GM19397 (cell line): Measurements from ENCODE around the gene TGOLN2.
A peak's percentile ranks its signal among the peaks of the same experiment; 100 is the strongest.
"Not testable (repeated sequence)": the region's sequence is repeated elsewhere in the genome, so short reads cannot be mapped to it uniquely, and the experiment has no call there.

Experiments used
- ATAC-seq: cut with Tn5 transposase; IDR thresholded peaks from one replicate; pipeline ENCODE4 v1.9.1; 2021; ENCODE audit warnings: mild to moderate bottlenecking, moderate library complexity; ENCODE audit not compliant: unreplicated experiment

The TGOLN2 gene

DNA sequence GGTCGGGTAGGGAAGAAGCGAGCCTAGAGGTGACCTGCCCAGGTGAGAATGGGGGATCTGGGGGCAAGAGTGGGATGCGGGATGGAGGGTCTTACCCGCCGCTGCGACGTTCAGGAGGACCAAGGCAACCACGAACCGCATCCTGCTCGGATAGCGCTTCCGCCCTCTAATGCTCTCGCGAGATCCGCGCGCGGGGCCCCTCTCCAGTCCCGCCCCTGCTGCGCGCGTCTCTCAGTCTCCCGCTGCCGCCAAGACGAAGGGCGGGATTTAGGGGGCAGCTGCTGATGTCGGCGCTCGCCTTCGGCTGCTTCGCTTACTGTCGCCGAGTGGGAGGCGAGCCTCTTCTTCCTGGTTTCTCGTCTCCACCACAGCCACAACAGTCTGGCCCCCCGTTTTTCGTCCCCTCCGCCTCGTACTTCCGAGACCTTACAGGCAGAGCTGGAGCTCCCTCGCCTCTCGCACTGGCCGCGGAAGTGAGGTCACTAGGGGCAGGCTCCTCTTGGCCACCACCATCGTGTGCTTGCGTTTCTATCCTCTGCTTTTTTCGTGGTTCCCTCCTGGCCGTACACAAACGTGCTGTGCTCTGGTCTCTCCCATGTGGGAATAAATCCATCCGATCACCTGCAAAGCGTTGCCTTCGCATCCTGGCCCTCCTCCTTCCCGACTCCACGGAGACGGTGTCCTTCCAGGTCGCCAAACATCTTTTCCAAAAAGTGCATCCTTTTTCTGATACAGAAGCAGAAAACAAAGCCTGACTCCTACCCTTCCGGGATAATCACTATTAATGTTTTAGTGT lies at the start of gene TGOLN2:
TGOLN2 (minus strand) TSS at position 168 of the 796 bp plus-strand sequence; CDS start at position 141, 27 bp downstream.
- ATAC-seq: peak; percentile 85

DNA sequence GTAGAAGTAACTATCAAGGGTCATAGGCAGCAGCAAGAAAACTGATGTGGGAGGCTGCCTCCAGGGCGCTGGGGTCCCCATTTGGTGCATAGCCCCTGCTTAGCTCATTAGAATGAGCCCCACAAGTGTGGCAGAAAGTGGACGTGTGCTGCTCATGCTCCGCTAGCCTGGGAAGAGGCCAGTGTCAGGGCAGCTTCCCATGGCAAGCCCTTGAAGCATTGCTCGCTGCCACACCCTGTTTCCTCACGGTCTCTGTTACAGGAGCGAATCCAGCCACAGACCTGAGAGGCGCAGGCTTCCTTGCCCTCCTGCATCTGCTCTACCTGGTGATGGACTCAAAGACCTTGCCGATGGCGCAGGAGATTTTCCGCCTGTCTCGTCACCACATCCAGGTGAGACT lies 49.3 kb upstream of the TGOLN2 start:
- no peak for ATAC-seq

DNA sequence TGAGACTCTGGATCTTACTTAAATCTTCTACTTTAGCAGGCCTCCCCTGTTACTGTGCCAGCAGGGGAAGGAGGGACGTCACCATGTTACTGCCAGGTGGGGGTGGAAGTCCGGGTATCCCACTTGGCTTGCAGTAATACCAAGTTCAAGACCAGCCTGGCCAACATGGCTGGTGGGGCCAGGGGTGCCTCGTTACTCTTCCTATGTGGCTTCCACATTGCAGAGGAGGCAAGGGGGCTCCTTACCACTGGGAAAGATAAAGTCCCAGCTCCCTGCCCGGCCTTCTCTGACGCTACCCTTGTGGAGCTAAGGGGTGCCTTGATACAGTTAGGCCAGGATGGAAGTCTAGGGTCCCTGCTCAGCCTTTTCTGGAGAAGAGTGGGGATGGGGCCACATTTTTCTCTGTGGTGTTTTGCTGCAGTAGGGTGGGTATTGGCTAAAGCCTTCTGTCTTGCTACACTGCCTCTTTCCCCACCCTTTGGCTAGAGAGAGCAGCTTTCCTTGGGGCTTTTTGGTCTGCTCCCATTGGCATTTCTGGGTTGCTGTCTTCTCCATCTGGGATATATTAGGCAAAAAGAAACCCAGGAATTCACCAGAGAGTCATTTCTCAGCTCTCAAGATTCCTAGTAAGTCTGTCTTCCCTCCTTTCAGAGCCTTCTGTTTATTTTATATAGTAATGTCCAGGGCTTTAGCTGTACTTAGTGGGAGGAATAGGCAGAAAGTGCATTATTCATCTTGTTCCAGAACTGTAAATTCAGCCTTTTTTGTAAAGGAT lies 48.7 kb upstream of the TGOLN2 start:
- no peak for ATAC-seq

DNA sequence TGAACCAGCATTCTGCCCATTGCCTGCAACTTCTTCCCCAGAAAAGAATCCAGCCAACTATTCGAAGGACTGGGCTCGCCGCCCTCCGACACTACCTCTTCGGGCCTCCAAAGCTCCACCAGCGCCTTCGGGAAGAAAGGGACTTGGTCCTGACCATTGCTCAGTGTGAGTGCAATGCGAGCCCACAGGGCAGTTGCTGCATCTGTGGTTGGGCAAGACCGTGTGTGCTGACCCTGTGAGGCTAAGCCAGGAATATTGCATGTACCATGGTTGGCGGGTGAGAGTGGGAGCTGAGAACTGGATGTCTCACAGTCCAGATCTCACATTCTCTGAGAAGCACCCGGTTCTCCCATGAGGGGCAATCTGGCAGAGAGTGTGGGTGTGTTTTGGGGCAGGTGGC lies 43.3 kb upstream of the TGOLN2 start:
- ATAC-seq: no peak

DNA sequence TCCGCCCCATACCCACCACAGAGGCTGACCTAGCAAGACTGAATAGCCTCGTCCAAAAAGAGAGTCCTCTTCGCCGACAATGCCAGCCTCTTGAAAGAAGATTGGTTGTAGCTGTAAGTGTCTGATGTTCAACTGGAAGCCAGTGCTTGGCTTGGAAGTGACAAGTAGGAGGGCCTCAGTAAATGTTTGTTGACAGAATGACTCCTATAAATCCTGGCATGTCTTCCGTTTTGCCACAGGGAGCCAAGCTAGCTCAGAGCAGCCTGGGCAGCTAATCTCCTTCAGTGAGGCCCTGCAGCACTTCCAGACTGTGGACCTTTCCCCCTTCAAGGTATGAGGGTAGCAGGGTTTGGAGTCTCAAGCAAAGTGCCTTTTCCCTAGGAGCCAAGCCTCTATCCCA lies 41.7 kb upstream of the TGOLN2 start:
- no peak for ATAC-seq

DNA sequence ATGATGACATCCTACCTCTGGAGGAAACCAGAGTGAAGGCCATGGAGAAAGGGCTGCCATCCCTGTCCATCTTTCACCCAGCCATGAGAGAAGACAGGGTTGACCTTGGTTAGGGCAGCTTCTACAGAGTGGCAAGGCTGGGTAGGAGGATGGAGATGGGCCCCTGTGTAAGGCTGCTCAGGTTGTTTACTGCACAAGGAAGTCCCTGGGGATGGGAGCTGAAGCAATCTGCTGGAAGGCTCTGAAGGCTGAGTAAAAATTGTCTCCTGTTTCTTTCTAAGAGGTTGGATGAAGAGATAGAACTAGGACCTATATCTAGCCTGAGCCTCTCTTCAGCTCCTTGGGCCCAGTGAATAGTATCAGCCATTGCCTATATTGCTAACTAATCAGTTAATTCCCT lies 41.1 kb upstream of the TGOLN2 start:
- no peak for ATAC-seq

DNA sequence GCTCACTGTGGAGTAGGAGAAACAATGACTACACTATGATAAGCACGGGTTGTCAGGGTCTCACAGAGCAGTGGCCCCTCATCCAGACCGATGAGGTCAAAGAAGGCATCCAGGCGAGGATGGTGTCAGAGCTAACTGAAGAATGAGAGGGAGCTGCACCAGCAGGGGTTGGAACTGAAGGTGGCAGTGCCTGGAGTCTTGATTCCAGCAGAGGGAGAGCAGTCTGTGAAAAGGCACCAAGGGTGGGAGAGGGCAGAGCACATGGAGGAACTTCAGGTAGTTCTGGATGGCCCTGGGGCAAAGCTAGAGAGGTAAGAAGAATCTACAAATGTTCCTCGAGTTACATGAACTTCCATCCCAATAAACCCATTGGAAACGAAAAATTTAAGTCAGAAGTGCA lies 39.4 kb upstream of the TGOLN2 start:
- no peak for ATAC-seq

DNA sequence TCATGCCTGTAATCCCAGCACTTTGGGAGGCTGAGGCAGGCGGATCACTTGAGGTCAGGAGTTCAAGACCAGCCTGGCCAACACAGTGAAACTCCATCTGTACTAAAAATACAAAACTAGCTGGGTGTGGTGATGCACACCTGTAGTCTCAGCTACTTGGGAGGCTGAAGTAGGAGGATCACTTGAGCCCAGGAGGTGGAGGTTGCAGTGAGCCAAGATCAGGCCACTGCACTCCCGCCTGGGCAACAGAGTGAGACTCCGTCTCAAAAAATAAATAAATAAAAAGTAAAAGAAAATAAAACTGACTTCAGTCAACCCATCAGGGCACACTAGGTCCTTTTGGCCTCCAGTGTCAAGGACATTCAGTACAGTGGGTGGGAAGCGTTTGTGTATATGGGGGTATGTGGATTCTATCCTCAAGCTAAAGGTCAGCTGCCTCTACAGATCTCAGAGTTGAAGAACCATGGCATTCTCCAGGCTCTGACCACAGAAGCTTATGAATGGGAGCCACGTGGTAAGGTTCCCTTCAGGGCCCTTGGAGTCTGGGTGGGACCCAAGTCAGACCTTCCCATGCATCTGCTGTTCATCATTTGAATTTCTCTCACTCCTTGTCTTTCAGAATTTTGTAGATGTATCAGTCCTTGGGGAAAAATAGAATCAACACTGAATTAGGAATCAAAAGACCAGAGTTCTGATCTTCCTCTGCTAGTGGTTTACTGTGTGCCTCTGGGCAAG lies 35.0 kb upstream of the TGOLN2 start:
- ATAC-seq: not testable (repeated sequence)

DNA sequence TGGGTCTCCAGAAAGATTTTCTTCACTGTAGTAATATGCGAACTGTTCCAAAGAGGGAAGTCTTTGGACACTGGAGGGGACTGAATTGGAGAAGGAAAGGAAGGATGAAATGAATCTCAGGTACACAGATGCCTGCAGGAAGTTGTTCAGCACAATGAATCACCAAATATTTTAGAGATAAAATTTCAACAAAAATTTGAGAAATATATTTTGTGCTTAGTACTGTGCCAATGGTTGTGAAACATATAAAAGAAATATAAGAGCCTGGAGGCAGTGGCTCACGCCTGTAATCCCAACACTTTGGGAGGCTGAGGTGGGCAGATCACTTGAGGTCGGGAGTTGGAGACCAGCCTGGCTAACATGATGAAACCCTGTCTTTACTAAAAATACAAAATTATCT lies 29.9 kb upstream of the TGOLN2 start:
- ATAC-seq: no peak

DNA sequence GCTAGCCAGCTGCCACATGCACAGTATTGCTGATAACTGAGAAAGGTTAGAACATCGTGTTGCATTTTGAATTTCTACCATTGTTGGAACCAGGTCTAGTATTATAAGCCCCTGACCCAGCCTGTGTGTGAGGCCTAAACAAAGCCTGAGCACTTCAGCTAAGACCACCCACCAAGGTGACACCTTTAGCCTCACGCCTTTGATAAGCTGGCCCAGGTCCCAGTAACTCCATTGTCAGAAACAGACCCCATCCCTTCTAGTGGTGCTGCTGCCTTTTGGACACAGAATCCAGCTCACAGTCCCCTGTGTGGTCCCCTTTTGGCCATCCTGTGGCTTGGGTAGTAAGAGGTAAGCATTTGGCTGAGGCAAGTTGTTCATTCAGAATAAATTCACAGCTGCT lies 28.4 kb upstream of the TGOLN2 start:
- ATAC-seq: no peak

DNA sequence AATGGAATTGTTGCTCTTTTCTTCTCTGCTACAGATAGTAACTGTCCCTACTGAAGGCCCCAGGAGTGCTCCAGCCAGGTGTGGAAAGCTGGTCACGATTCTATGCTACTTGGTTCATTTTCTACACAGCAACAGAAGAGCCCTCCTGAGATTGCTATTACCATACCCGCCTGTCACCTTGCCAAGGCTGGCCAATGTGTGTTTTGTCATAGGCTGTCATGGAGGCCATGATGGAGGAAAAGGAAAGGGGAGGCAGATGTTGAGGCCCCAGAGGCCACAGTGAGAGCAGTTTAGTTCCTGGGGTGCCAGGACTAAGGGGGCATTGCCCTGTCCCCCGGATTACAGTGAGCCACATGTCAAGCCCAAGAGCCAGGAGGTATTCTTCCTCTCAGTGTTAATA lies 27.7 kb upstream of the TGOLN2 start:
- ATAC-seq: no peak

DNA sequence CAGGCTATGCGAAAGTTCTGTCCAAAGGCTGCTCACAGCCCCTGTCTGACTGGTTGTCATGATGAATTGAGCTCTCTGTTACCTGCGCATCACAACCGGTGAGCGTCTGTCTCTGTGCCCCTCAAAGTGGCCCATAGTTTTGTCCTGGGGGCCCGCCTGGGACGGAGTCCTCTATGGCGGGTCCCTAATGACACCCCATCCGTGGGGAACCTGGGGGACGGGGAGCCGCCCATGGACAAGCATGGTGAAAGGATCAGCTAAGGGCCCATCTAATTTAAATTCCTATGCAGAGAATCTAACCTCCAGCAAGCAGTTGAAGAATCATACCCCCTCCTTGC lies 27.3 kb upstream of the TGOLN2 start:
- peak; percentile 17 for ATAC-seq

DNA sequence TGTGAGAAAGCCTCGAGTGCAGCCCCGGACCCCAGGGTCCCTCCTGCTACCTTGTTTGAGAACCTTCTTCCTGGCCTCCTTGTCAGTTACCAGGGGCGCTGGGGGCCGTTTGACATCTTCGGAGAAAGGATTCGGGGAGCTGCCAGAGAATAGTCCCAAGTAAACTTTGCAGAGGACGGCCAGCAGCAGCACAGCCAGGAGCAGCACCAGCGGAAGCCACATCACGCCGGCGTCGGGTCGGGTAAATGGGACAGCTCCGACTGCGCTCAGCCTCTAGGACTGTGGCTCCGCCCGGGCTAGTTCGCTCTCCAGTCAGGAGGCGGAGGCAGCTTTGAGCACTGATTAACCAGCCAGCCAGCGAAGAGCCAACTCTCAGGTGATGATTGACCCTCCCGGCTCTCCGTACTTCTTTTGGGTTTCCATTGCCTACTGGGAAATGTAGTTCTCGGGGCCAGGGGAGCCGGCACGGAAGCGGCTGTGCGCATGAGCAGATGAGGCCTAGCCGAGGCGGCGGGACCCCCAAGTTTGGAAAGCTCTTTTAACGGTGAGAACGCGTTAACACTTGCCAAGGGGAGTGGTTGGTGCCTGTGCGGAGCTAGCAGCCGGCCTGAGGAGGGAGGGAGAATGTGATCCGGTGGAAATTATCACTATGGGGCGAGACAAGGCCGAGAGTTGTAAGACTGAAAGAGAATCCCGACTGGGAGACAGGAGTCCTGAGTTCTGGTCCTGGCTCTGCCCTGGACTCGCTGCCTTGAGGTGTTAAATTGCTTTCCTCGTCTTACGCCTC lies 26.7 kb upstream of the TGOLN2 start, which contains the start of the genes ELMOD3 and RETSAT:
ELMOD3 (plus strand) TSS at position 484 of the 787 bp plus-strand sequence. CDS start 2,430 bp downstream, outside the sequence.
RETSAT (minus strand) TSS at position 243 of the 787 bp plus-strand sequence; CDS start at position 222, 21 bp downstream.
- peak; percentile 96 for ATAC-seq

DNA sequence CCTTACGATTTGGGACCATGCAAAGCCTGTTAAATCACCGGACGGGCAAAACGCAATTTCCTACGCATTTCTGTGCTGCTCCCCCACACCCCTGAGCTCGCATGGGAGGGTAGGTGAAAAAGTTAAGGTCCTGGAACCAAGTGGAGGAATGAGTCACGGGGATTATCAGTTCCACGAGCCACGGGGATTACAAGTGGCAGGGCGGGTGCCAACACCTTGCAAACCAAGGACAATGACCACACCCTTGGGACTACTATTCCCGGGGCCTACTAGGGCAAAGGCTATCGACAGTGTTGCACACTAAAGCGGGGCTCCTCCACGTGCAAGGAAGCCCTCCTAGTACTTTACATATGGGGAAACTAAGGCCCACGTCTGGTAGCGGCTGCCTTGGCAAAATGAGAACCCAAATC lies 26.1 kb upstream of the TGOLN2 start:
- no peak for ATAC-seq

DNA sequence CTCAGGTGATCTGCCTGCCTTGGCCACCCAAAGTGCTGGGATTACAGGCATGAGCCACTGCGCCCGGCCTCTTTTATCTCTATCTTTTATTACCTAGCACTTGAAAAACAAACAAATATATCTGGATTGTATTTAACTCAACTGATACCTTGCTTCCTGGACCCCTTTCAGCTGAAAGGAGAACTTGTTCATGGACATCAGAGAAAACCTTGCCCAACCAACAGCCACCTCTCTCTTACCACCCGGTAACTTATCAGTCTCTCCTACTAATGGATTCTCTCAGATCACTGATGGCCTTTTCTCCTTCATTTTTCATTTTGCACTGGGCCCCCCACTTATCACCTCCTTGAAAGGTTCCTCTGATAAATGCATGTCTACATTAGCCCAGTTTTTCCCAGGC lies 19.8 kb upstream of the TGOLN2 start:
- ATAC-seq: no peak

DNA sequence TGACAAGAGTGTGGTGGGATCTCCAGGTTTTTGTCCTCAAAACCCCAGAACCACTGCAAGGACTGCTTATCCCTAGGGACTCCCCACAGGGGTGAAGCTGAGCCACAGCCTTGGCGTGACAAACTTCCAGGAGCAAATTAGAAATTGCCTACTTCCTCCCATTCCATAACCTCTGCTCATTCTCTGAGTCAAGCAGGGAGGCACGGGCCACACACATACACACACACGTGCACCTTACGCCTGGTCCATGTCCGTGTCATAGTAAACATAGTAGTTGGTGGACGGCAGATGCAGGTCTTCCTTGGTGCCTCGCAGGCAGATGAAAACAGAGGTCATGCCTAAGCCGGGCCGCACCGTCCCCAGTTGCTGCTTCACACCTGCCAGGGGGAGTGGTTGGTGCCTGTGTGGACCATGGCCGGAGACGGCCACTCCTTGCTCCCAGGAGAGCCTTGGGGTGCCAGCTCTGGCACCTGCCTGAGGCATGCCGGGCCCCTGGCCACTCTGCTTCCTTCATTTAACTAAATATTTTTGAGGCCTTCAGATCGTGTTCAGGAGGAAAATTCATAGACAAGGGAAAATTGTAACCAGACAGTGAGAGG lies 16.7 kb upstream of the TGOLN2 start:
- ATAC-seq: no peak

DNA sequence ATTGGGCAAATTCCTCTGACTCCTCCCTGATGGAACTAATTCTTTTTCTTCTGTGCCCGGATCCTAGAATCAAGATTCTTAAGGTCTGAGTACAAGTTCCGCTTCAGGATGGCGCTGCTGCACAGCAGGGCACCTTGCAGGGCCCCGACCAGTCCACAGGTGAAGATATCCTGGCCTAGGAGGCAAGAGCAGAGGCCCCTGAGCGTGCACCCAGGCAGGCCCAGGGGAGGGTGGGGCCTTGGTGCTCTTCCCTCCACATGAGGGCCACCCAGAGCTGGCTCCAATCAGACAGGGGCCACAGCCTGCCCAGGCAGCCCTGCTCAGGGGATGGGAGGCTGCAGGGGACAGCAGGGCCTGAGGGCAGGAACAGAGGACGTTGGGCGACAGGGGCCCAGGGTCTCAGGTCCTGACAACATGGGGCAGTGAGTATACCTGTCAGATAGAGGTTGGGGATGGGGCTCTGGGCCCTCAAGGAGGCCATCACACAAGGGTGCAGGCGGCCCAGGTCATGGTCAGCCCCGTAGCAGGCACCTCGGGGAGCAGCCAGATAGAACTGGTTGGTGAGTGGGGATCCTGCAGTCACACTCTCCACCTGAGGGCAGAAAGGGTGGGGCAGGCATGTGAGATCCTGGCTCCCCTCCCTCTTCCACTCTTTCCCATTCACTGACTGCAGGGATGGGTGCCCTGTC lies 15.6 kb upstream of the TGOLN2 start:
- ATAC-seq: not testable (repeated sequence)

DNA sequence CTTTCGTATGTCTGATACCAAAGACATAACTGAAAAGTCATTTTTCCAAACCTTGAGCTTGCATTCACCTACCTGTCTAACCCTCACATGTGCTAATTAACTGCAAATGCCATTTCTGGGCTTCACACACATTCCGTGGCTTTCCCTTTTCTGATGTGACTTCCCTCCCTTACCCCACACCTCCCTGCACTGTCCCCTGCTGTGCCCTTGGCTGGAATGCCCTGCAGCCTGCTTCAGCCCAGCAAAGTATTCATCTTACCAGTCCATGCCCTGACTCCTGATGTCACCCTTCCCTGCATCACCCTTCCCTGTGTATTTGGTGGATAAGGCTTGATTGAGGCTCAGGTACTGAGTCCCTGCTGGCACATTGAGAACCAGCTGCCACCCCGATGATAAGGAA lies 14.4 kb upstream of the TGOLN2 start:
- ATAC-seq: no peak

DNA sequence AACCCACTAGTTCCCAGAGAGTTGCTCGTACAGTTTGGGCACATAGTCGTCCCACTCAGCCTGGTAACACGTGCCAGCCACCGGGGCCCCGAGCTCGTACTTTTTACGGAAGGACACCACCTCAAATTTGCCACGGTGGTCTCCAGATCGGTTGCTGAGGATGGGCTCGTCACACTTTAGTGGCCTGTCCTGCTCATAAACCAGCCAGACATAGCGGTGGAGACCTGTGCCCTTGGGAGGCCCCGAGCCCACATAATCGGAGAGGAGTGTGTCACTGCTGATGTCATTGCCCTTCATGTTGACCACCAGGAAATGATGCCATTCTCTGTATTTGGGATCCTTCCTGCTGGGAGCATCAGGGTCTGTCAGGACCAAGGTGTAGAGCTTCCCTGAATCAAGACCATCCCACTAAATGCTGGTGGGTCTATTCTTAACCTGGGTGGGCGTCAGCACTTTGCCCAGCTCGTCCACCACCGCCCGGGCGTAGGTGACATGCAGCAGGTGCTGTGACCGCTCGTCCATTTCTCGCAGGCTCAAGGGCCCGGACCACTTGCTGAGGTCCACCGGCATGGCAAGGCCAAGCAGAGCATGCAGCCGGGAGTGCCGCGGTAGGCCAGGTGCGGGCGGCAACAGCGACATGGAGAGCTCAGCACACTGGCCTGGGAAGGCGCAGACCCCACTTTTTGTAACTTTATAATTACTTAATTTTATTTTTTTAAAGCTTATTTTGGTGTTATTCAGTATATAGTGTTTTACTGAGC lies 13.7 kb upstream of the TGOLN2 start:
- no peak for ATAC-seq
